ENCODE data around the gene HOATZ. TPM values are rescaled to one million over a fixed set of nuclear protein-coding genes. Genes with fewer than 3 reads are reported as not detected.

Gene HOATZ
- total and polyA plus RNA-seq, 8 donors, result 0.18 TPM; not detected in 7

DNA sequence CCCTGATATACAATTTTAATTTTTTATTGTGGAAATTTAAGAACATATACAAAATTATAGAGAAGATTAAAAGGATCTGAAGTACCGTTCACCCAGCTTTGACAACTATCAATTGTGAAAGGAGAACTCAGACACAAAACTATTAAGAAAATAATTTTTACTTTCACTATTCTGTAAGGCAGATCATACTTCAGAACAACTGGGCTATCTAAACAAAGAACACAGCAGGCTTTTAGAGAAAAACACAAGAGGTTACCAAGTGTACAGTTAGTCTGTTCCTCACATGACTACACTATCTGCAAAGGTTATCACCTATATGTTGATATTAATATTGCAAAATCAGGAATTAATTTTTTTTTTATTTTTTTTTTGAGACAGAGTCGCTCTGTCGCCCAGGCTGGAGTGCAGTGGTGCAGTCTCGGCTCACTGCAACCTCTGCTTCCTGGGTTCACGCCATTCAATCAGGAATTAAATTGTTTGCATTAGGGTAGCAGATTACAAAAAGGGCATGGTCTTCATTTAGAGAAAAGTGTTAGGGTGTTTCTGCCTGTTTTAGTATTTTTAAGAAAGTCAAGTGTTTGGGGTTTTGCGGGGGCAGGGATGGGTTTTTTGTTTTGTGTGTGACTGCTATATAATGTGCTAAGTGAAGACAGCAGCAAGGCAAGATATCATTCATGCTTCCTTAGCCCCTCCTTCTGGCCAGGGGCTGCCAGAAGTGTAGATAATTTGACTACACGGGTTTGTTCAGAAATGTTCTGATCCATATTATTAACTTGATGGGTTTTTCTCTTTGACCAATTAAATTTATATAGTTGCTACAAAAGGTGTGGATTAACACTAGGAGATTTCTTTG lies 60.0 kb downstream of the HOATZ start:
- TF ChIP-seq EP300 (IDR thresholded peaks at IDR 0.05), result no peak
- TF ChIP-seq, protein P1, sequence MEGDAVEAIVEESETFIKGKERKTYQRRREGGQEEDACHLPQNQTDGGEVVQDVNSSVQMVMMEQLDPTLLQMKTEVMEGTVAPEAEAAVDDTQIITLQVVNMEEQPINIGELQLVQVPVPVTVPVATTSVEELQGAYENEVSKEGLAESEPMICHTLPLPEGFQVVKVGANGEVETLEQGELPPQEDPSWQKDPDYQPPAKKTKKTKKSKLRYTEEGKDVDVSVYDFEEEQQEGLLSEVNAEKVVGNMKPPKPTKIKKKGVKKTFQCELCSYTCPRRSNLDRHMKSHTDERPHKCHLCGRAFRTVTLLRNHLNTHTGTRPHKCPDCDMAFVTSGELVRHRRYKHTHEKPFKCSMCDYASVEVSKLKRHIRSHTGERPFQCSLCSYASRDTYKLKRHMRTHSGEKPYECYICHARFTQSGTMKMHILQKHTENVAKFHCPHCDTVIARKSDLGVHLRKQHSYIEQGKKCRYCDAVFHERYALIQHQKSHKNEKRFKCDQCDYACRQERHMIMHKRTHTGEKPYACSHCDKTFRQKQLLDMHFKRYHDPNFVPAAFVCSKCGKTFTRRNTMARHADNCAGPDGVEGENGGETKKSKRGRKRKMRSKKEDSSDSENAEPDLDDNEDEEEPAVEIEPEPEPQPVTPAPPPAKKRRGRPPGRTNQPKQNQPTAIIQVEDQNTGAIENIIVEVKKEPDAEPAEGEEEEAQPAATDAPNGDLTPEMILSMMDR (IDR thresholded peaks at IDR 0.05), result no peak
- TF ChIP-seq POLR2AphosphoS5 (IDR thresholded peaks at IDR 0.05), result no peak
- TF ChIP-seq POLR2A (IDR thresholded peaks at IDR 0.05), result no peak
- H3K4me3 ChIP-seq, result peak overlapping the region in 3 of 4 donors; percentile 1 to 22 (median 12)
- no peak for DNase-seq
- H3K27ac ChIP-seq, result peak overlapping the region in 2 of 5 donors; percentile 11 to 43
- no peaks in the 10 kb centered on the region for H3K27me3 ChIP-seq
- H3K36me3 ChIP-seq, result no peaks in the 10 kb centered on the region
- intact Hi-C loops (cut with DNase I; ENCODE audit: low total_unique reads), result no loop called here
- H3K4me1 ChIP-seq, result peaks cover 11 to 32% (median 28%) of the 10 kb centered on the region in 4 donors
- WGBS, 5 donors, result 15 to 29% (median 23%) methylated on average over 7 of the region's 7 CpGs
- H3K9me3 ChIP-seq, result no peaks in the 10 kb centered on the region

DNA sequence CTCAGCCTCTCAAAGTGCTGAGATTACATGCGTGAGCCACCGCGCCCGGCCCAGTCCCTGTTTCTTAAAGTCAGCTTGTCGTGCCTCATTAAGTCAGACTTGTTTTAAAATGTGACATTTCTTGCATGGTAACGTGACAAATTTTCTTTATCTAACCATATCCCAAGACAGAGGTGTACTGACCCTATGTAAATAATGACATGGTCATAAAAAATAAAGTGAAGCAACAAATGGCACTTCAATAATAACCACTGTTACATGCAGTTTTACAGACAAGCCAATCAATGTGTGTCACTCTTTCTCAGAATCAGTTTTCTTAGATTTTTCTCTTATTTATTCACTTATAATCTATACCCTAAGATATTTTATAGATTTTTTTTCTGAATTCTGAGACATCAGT lies 61.2 kb downstream of the HOATZ start:
- intact Hi-C loops (cut with DNase I; ENCODE audit: low total_unique reads), result no loop called here
- Histone ChIP-seq H3K4me3 (no peak overlapping the region), H3K4me1 (peaks cover 11 to 32% (median 26%) of the 10 kb centered on the region in 4 donors), H3K9me3 (no peaks in the 10 kb centered on the region), H3K36me3 (no peaks in the 10 kb centered on the region), H3K27ac (no peak overlapping the region), H3K27me3 (no peaks in the 10 kb centered on the region)
- 84 to 94% (median 86%) methylated on average over 6 of the region's 6 CpGs for WGBS, 5 donors
- no peak for DNase-seq
- no peak for TF ChIP-seq POLR2A (IDR thresholded peaks at IDR 0.05)
- TF ChIP-seq POLR2AphosphoS5 (IDR thresholded peaks at IDR 0.05), result no peak
- TF ChIP-seq, protein P1 (IDR thresholded peaks at IDR 0.05), result no peak
- no peak for TF ChIP-seq EP300 (IDR thresholded peaks at IDR 0.05)

DNA sequence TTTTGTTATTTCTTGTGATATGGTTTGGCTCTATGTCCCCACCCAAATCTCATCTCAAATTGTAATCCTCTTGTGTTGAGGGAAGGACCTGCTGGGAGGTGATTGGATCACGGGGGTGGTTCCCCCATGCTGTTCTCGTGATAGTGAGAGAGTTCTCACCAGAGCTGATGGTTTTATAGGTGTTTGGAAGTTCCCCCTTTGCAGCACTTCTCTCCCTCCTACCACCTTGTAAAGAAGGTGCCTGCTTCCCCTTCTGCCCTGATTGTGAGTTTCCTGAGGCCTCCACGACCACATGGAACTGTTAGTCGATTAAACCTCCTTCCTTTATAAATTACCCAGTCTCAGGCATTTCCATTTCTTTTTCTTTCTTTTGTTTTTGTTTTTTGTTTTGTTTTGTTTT lies 63.2 kb downstream of the HOATZ start:
- WGBS, 5 donors, result 82 to 91% (median 87%) methylated on average over 4 of the region's 4 CpGs
- intact Hi-C loops (cut with DNase I; ENCODE audit: low total_unique reads), result no loop called here

DNA sequence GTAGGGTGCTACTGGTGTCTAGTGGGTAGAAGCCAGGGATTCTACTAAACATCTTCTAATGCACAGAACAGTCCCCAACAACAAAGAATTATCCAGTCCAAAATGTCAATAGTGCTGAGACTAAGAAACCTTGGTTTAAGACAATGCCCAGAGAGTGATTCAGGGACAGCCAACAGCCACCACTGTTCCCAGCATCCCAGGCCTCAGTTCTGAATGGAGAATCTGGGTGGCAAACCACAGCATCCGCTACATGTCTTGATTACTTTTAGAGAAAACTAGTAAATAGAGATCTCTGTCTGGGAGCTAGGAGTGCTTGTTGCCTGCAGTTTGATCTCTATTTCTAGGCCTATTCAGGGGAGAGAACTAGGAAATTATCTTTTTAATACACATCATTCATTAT lies 66.8 kb downstream of the HOATZ start:
- intact Hi-C loops (cut with DNase I; ENCODE audit: low total_unique reads), result no loop called here
- TF ChIP-seq POLR2A (IDR thresholded peaks at IDR 0.05) (no peak), POLR2AphosphoS5 (IDR thresholded peaks at IDR 0.05) (no peak), EP300 (IDR thresholded peaks at IDR 0.05) (no peak)
- TF ChIP-seq, protein P1 (IDR thresholded peaks at IDR 0.05), result no peak
- Histone ChIP-seq H3K36me3 (no peaks in the 10 kb centered on the region), H3K27me3 (no peaks in the 10 kb centered on the region), H3K9me3 (no peaks in the 10 kb centered on the region), H3K27ac (no peak overlapping the region), H3K4me1 (no peaks in the 10 kb centered on the region), H3K4me3 (no peak overlapping the region)
- DNase-seq, result no peak
- WGBS, 5 donors, result 83 to 100% (median 93%) methylated on average over 1 of the region's 1 CpG

More for the DNA sequence above, 63.2 kb downstream of the HOATZ start:
- Histone ChIP-seq H3K4me1 (peaks cover 11 to 22% (median 18%) of the 10 kb centered on the region in 4 donors), H3K36me3 (no peaks in the 10 kb centered on the region), H3K27ac (no peak overlapping the region), H3K9me3 (no peaks in the 10 kb centered on the region), H3K4me3 (no peak overlapping the region), H3K27me3 (no peaks in the 10 kb centered on the region)
- TF ChIP-seq POLR2A (IDR thresholded peaks at IDR 0.05), result no peak
- TF ChIP-seq, protein P1 (IDR thresholded peaks at IDR 0.05), result no peak
- DNase-seq, result no peak
